ENCODE data around the gene TAOK1. TPM values are rescaled to one million over a fixed set of nuclear protein-coding genes. Genes with fewer than 3 reads are reported as not detected.
A peak's percentile ranks its signal among the peaks of the same experiment; 100 is the strongest.

TAOK1 gene
- total and polyA plus RNA-seq, 5 donors: 9.8 to 72.2 (median 48.1) TPM

GRCh38 chr17:29357232-29357631, 32.9 kb upstream of the TAOK1 start:
- no peak overlapping the region for H3K27ac ChIP-seq (ENCODE audit: low read length)
- no peaks in the 10 kb centered on the region for H3K4me1 ChIP-seq (ENCODE audit: control insufficient read depth, insufficient read depth, low read length)
- WGBS: 50% methylated on average over 2 of the region's 2 CpGs
- no peak overlapping the region for H3K4me3 ChIP-seq (ENCODE audit: low read length)
- intact Hi-C loops (cut with DNase I): no loop called here
- H3K27me3 ChIP-seq (ENCODE audit: control insufficient read depth, insufficient read depth): no peaks in the 10 kb centered on the region
- ATAC-seq: peak; percentile 37 to 47
- DNase-seq: no peak
- H3K9me3 ChIP-seq (ENCODE audit: control insufficient read depth, low read length): no peaks in the 10 kb centered on the region

DNA sequence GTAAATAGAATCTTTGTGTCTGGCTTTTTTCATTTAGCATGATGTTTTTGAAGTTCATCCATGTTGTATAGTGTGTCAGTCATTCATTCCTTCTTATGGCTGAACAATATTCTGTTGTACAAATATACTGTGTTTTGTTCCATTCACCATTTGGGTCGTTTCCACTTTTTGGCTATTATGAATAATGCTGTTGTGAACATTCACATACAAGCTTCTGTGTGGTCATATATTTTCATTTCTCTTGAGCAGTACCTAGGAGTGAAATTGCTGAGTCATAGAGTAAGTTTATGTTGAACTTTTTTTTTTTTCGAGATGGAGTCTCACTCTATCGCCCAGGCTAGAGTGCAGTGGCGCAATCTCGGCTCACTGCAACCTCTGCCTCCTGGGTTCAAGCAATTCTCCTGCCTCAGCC, 32.3 kb upstream of the TAOK1 start:
- Histone ChIP-seq H3K4me1 (ENCODE audit: control insufficient read depth, insufficient read depth, low read length) (no peaks in the 10 kb centered on the region), H3K27ac (ENCODE audit: low read length) (no peak overlapping the region), H3K9me3 (ENCODE audit: control insufficient read depth, low read length) (no peaks in the 10 kb centered on the region), H3K4me3 (ENCODE audit: low read length) (no peak overlapping the region), H3K27me3 (ENCODE audit: control insufficient read depth, insufficient read depth) (no peaks in the 10 kb centered on the region)
- ATAC-seq (no peak), DNase-seq (no peak)
- intact Hi-C loops (cut with DNase I): no loop called here
- 78% methylated on average over 5 of the region's 5 CpGs for WGBS

GRCh38 chr17:29358416-29358815, 31.7 kb upstream of the TAOK1 start:
- Histone ChIP-seq H3K27ac (ENCODE audit: low read length) (no peak overlapping the region), H3K27me3 (ENCODE audit: control insufficient read depth, insufficient read depth) (no peaks in the 10 kb centered on the region), H3K4me1 (ENCODE audit: control insufficient read depth, insufficient read depth, low read length) (no peaks in the 10 kb centered on the region), H3K9me3 (ENCODE audit: control insufficient read depth, low read length) (no peaks in the 10 kb centered on the region), H3K4me3 (ENCODE audit: low read length) (no peak overlapping the region)
- DNase-seq (no peak), ATAC-seq (no peak)
- intact Hi-C loops (cut with DNase I): no loop called here
- WGBS: 94% methylated on average over 1 of the region's 1 CpG

DNA sequence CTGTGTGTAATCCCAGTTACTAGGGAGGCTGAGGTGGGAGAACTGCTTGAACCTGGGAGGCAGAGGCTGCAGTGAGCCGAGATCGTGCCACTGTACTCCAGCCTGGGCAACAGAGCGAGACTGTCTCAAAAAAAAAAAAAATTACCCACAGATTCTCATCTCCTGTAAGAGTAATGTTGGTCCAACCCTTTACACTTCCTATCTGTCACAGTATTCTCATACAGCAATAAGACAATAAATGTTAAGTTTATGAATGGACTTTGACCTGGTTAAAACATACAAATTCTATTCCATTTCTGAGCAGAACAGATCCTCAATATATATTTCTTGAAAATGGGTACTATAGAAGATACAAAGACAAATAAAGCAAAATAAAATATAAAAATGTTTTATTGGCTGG, 30.4 kb upstream of the TAOK1 start:
- 86% methylated on average over 3 of the region's 3 CpGs for WGBS
- Histone ChIP-seq H3K27ac (ENCODE audit: low read length) (no peak overlapping the region), H3K27me3 (ENCODE audit: control insufficient read depth, insufficient read depth) (no peaks in the 10 kb centered on the region), H3K4me3 (ENCODE audit: low read length) (no peak overlapping the region), H3K4me1 (ENCODE audit: control insufficient read depth, insufficient read depth, low read length) (no peaks in the 10 kb centered on the region), H3K9me3 (ENCODE audit: control insufficient read depth, low read length) (no peaks in the 10 kb centered on the region)
- DNase-seq (no peak), ATAC-seq (no peak)
- intact Hi-C loops (cut with DNase I): no loop called here

DNA sequence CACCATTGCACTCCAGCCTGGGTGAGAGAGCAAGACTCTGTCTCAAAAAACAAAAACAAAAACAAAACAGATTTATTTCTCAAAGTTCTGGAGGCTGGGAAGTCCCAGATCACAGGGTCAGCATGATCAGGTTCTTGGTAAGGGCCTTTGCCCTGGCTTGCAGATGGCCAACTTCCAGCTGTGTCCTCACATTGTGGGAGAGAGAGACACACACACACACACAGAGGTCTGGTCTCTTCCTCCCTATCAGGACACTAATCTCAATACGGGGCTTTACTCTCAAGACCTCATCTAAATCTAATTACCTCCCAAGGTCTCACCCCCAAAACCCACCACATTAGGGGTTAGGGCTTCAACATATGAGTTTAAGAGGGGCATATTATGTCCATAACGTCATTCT, 26.4 kb upstream of the TAOK1 start:
- Histone ChIP-seq H3K27ac (ENCODE audit: low read length) (no peak overlapping the region), H3K4me3 (ENCODE audit: low read length) (no peak overlapping the region), H3K4me1 (ENCODE audit: control insufficient read depth, insufficient read depth, low read length) (no peaks in the 10 kb centered on the region), H3K27me3 (ENCODE audit: control insufficient read depth, insufficient read depth) (no peaks in the 10 kb centered on the region), H3K9me3 (ENCODE audit: control insufficient read depth, low read length) (no peaks in the 10 kb centered on the region)
- DNase-seq (no peak), ATAC-seq (no peak)
- intact Hi-C loops (cut with DNase I): no loop called here
- 69% methylated on average over 2 of the region's 2 CpGs for WGBS

DNA sequence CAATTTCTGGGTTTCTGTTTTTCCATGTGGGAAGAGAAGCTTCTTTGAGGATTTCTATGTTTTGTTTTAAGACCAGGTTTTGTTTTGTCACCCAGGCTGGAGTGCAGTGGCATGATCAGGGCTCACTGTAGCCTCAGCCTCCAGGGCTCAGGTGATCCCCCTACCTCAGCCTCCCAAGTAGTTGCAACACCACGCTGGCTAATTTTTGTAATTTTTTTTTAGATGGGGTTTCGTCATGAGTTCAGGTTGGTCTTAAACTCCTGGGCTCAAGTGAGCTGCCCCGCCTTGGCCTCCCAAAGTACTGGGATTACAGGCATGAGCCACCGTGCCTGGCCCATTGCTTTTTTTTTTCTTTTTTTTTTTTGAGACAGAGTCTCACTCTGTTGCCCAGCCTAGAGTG, 25.5 kb upstream of the TAOK1 start:
- H3K4me1 ChIP-seq (ENCODE audit: control insufficient read depth, insufficient read depth, low read length): no peaks in the 10 kb centered on the region
- DNase-seq (no peak), ATAC-seq (no peak)
- no peaks in the 10 kb centered on the region for H3K27me3 ChIP-seq (ENCODE audit: control insufficient read depth, insufficient read depth)
- intact Hi-C loops (cut with DNase I): no loop called here
- H3K27ac ChIP-seq (ENCODE audit: low read length): no peak overlapping the region
- 89% methylated on average over 4 of the region's 4 CpGs for WGBS
- no peak overlapping the region for H3K4me3 ChIP-seq (ENCODE audit: low read length)
- no peaks in the 10 kb centered on the region for H3K9me3 ChIP-seq (ENCODE audit: control insufficient read depth, low read length)

DNA sequence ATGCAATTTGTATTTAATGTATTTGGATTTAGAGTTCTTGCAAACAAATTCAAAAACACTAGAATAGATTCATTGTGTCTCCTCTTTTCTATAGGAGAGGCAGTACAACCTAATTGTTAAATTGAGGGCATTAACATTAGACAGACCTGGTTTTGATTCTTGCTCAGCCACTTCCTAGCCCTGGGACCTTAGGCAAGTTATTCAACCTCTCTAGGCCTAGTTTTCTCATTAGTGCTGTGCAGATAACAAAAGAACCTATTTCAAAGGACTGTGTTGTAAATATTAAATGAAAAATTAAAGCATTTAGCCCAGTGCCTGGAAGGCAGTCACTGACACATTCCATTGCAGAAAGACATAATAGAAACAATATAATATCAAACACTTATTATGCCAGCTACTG, 22.0 kb upstream of the TAOK1 start:
- intact Hi-C loops (cut with DNase I): no loop called here
- ATAC-seq (no peak), DNase-seq (no peak)
- no peak overlapping the region for H3K27ac ChIP-seq (ENCODE audit: low read length)
- no peak overlapping the region for H3K4me3 ChIP-seq (ENCODE audit: low read length)
- H3K9me3 ChIP-seq (ENCODE audit: control insufficient read depth, low read length): no peaks in the 10 kb centered on the region
- H3K4me1 ChIP-seq (ENCODE audit: control insufficient read depth, insufficient read depth, low read length): no peaks in the 10 kb centered on the region
- H3K27me3 ChIP-seq (ENCODE audit: control insufficient read depth, insufficient read depth): no peaks in the 10 kb centered on the region

DNA sequence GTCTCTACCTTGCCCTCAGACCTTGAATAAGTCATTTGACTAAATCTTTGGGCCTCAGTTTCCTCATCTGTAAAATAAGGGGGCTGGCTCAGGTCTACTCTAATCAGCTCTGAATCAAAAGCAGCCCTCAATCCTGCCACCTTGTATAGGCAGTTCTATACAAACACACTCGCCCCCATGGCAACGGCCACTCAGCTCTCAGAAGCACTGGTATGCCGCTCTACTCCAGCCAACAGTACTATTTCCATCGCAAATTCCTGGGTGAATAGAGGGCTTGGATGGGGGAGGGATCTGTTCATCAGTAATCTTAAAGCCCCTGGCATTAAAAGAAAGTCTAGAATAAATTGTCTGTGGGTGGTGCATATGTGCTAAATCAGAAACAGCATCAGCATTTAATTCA, 21.2 kb upstream of the TAOK1 start:
- Histone ChIP-seq H3K9me3 (ENCODE audit: control insufficient read depth, low read length) (no peaks in the 10 kb centered on the region), H3K27me3 (ENCODE audit: control insufficient read depth, insufficient read depth) (no peaks in the 10 kb centered on the region), H3K27ac (ENCODE audit: low read length) (peak overlapping the region; percentile 45), H3K4me3 (ENCODE audit: low read length) (no peak overlapping the region), H3K4me1 (ENCODE audit: control insufficient read depth, insufficient read depth, low read length) (no peaks in the 10 kb centered on the region)
- WGBS: 40% methylated on average over 4 of the region's 4 CpGs
- intact Hi-C loops (cut with DNase I): no loop called here
- DNase-seq (peak; percentile 30 to 68 (median 63)), ATAC-seq (peak; percentile 64 to 80)

DNA sequence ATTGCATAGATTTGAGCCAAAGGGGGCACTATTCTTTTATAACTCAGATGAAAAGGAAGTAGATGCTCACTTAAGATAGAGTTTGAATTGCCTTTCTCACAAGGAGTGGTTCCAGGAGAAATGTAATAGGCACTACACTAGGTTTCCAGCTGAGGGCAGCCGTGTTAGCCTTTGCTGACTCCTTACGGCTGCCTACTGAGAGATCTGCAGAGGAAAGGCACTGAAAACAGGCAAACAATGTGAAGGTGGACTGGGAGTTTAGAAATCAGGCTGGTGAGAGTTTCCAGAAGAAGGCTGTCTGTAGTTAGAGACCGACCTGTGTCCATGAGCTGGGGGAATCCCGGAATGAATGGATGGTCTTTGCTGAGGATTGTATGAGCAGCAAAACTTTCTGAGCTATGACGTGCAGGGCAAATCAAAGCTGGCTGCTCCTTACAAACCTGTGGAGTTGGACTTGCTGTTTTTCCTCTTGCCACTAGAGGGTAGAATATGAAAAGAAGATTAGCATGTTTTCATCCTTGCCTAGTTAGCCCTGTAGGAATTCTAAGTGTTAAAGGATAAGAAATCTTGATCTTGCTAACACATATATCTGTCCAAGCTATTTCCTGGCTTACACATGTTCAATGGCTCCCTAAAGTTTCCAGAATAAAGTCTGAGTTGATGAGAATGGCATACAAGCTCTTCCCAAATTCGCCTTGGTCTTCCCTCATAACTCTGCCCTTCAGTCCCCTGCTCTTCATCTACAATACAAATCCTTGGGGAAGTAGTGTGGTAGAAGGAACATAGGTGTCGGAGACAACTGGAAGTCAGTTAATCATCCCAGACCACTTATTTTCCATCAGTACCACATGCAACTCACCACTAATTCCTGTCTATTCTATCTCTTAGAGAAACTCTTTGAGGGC, 20.1 kb upstream of the TAOK1 start:
- WGBS: 17% methylated on average over 7 of the region's 7 CpGs
- DNase-seq: peak; percentile 50 to 71 (median 62)

GRCh38 chr17:29376667-29377270, 13.4 kb upstream of the TAOK1 start:
- ATAC-seq (peak; percentile 91 to 93), DNase-seq (peak; percentile 65 to 69 (median 68))
- H3K4me1 ChIP-seq (ENCODE audit: control insufficient read depth, insufficient read depth, low read length): peaks cover 2% of the 10 kb centered on the region
- H3K9me3 ChIP-seq (ENCODE audit: control insufficient read depth, low read length): no peaks in the 10 kb centered on the region
- H3K27ac ChIP-seq (ENCODE audit: low read length): no peak overlapping the region
- intact Hi-C loops (cut with DNase I): loop anchor here in 1 of 4 donors (10.0 kb wide), 1 partner anchor 158 kb away; no protein-coding TSS in a partner anchor
- H3K27me3 ChIP-seq (ENCODE audit: control insufficient read depth, insufficient read depth): no peaks in the 10 kb centered on the region
- WGBS: 53% methylated on average over 3 of the region's 3 CpGs
- H3K4me3 ChIP-seq (ENCODE audit: low read length): no peak overlapping the region

More for the DNA sequence above, 20.1 kb upstream of the TAOK1 start:
- Histone ChIP-seq H3K27me3 (ENCODE audit: control insufficient read depth, insufficient read depth) (no peaks in the 10 kb centered on the region), H3K27ac (ENCODE audit: low read length) (peak overlapping the region; percentile 68), H3K4me3 (ENCODE audit: low read length) (peak overlapping the region; percentile 5), H3K4me1 (ENCODE audit: control insufficient read depth, insufficient read depth, low read length) (no peaks in the 10 kb centered on the region), H3K9me3 (ENCODE audit: control insufficient read depth, low read length) (no peaks in the 10 kb centered on the region)
- peak; percentile 93 to 94 for ATAC-seq
- intact Hi-C loops (cut with DNase I): loop anchor here in 3 of 4 donors (1.0 to 10.0 kb wide), 3 partner anchors 165 to 167 kb away; no protein-coding TSS in a partner anchor

- peaks cover 2% of the 10 kb centered on the region for H3K4me1 ChIP-seq (ENCODE audit: control insufficient read depth, insufficient read depth, low read length)
- 84% methylated on average over 4 of the region's 4 CpGs for WGBS
- no peak overlapping the region for H3K4me3 ChIP-seq (ENCODE audit: low read length)
- H3K9me3 ChIP-seq (ENCODE audit: control insufficient read depth, low read length): no peaks in the 10 kb centered on the region
- no peaks in the 10 kb centered on the region for H3K27me3 ChIP-seq (ENCODE audit: control insufficient read depth, insufficient read depth)
- ATAC-seq (no peak), DNase-seq (no peak)
- no peak overlapping the region for H3K27ac ChIP-seq (ENCODE audit: low read length)
- intact Hi-C loops (cut with DNase I): loop anchor here in 1 of 4 donors (10.0 kb wide), 1 partner anchor 156 kb away; no protein-coding TSS in a partner anchor
Observed at GRCh38 chr17:29378500-29378899, 11.7 kb upstream of the TAOK1 start.
